Measurements from ENCODE around the gene OSBPL3.

Gene OSBPL3

DNA sequence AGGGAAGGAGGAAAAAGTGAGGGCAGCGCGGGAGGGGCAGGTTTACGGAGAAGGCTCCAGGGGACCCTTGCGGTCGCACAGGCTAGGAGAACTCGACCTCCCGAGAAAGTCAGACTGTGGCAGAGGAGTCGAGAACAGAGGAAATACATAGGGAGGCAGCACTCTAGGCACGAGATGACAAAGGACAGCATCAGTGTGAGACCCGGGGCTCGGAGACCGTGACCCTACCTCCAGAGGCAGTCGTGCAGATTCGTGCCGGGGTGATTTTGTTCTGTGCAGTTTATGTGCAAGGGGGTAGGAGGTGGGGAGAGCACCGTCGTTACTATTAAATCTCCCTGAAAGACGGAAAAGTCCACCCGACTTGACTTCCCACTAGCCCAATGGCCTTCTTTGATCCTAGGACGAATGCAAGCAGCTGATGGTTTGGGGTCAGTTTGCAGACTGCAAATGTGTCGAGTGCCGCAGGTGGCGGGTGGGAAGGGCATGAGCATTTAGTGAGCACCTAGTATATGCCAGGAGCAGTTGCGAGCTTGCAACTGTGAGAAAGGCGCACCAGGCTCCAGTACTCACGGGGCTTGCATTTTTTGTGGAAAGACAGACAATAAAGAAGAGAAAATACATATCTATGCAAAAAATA, 674 bp upstream of the OSBPL3 start:
- peak; percentile 24 for DNase-seq

- peak; percentile 69 for DNase-seq
These were observed 512 bp downstream of the OSBPL3 start for GRCh38 chr7:24979470-24979862.

DNA sequence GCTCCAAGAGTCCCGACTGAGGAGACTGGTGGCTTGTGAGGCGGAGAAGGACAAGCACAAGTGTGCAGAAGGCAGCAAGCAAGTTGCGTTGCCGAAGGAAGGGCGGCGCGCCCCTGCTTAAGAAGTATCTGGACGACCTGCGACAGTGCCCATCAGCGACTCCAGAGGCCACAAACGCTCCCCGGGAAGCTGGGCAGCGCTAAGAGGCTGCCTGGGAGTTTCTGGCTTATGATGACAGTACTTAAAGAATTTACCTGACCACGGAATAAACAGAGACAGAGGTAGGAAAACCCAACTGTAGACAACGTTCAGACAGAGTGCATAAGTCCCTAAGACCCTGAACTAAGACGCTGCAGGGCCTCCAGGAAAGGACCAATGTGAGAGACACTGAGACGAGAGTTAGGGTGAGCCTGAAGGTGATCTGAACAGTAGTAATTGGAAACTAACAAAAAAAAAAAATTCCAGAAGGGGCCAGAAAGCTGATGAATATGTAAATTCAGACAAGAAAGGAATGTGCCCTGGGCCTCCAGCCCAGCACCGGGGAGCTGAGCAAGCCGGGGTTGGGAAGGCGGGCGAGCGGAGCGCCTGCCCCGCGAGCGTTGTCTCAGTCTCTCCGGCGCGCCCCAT, 1.0 kb downstream of the OSBPL3 start:
- no peak for DNase-seq

DNA sequence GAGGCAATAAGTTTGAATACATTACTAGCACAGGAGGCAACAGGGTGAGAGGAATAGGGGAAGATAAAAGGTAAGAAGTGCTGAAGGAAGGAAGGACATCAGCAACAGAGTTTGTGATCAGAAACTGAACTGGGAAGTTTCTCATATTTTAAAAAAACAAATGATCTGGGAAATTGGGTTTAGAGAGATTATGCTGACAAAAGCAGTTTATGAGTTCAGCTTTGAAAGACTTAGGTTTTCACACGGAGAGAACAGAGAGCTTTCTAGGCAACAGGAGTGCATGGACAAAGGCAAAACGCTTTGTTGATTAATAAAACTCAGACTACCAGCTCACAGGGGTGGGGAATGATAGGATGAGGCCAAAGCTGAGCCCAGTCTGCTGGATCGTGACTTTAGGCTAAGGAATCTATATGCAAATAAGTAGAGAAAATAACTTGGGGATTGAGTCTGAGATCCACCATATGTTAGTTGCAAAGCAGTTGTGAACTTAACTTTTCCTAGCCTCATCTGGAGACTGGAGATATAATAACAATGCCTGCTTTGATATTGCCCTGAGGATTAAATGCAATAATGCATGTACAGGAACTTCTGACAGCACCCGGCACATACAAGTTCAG, 4.2 kb downstream of the OSBPL3 start:
- no peak for DNase-seq

- DNase-seq: no peak
These were observed 4.8 kb downstream of the OSBPL3 start for GRCh38 chr7:24975172-24975571.

DNA sequence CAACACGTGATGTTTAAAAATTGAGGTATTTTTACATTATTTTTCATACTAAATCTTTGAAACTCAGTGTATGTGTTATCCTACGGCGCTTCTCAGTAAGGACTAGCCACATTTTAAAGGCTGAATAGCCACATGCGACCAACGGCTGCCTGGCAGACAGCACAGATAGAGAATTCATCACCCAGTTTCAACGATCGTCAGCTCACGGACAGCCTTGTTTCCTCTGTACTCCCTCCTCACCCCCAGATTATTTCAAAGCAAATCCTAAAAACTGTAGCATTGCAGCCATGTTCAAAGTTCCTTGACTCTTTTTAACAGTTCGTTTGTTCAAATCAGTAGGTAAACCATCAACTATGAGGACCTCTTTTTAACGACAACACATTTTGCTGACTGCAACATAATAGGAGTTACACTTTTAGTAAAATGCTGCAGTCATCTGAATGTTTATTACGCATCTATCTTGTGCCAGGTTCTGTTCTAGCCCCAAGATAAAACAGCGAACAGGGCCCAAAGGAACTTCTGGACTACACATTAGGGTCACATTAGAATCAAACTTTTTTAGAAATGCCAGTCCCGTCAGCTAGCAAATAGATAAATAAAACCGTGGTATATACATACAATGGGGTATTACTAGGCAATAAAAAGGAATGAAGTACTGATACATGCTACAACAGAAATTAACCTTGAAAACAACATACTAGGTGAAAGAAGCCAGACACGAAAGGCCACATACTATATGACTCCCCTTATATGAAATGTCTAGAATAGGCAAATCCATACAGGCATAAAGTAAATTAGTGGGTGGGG, 5.7 kb downstream of the OSBPL3 start:
- no peak for DNase-seq

- DNase-seq: no peak
These were observed 7.0 kb downstream of the OSBPL3 start for GRCh38 chr7:24972991-24973390.

DNA sequence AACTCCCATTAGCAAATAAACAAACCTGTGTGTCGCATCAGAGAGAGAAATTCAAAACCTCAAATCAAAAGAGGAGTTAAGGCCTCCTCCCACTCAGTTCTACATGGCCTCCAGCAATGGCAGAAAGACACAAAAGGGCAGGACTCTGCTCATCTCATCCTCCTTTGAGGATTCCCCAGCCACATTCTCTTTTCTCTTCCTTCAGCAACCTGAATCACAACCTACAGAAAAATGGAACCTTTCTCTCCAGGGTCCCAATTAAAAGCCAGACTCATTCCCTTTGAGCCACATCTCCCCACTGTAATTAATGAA, 7.9 kb downstream of the OSBPL3 start:
- no peak for DNase-seq

DNA sequence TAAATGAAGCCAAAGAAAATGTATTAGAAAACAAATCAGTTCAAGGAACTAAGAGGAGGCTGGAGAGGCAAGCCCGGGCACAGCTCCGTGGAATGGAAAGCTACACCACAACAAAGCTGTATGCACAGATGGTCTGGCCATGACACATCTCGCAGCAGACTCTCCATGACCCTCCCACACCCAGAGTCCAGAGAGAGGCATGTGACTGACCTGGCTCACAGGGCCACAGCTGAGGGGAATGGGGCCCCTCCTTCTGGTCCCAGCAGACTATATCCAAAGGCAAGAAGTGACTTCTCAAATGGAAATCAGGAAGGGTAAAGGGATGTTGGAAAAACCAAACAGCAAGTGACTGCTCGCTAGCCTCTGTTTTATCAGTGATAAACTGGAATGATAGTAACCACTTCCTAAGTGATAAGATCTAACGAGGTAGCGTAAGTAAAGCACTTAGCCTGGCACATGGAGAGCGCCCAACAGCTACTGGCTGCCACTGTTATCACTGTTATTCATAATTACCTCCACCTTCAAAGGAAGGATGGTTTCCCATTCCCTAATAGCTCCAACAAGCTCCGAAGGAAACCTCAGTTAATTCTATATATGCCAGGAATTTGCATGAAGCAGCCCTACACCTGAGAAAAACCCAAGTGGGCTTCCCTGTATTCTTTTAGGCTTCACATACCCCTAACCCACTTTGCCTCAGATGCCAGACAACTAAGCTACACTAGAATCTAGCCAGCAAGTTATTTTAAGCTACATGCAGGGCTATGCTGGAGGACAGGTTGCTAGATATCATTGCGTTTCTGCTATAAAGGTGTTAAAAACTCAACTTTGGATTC, 8.4 kb downstream of the OSBPL3 start:
- DNase-seq: no peak

- no peak for DNase-seq
These were observed 9.3 kb downstream of the OSBPL3 start for GRCh38 chr7:24970676-24971075.

DNA sequence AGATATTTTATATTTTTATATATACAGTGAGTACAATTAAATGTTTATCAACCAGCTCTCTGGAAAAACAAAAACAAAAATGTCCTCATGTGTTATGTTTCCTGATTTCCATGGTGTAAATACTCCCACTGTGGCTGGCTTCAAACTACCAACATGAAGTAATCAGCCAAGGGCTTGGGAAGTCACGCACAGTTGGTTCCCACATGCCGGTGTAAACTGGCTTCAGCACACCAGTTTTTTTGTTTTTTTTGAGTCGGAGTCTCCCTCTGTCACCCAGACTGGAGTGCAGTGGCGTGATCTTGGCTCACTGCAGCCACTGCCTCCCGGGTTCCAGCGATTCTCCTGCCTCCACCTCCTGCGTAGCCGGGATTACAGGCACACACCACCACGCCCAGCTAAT, 11.8 kb downstream of the OSBPL3 start:
- no peak for DNase-seq

GRCh38 chr7:24967696-24968095, 12.3 kb downstream of the OSBPL3 start:
- no peak for DNase-seq

GRCh38 chr7:24966802-24967201, 13.2 kb downstream of the OSBPL3 start:
- DNase-seq: no peak

DNA sequence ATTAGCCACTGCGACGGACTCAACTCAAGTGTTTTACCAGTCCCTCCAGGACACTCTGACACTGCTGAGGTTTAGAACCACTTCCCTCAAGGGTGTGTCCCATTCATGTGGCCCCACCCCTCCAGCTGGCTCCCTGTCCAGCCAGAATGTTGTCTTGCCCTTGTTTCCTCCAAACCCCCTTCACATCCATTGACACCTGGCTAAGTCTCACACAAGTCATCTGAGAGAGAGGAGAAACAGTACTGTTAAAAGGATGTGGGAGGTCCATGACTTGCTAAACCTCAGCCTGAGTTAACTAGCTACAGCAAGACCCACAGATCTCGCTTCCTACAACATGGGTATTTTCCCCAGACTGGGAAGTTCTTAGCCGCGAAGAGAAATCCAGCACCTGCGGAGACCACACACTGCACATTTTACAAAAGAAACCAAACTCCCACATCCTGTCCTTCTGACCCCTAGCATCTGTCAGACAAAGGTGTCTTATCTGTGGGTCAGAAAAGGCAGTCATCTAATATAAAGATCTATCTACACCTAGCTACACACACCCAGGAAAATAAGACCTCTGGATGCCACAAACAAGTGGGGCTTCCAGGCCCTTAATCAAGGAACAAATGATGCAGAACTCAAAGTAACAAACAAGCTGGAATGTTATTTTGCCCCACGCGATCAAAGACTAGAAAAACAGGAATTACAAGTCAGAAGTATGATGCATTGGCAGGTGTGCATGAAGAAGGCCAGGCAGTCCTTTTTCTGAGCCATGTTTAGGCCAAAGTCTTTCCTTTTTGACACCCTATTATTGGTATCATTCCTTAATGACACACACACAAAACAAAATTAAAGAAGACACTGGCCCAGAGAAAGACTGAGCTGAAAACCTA, 13.9 kb downstream of the OSBPL3 start:
- peak; percentile 47 for DNase-seq

- DNase-seq: no peak
These were observed 15.8 kb downstream of the OSBPL3 start for GRCh38 chr7:24964191-24964590.

DNA sequence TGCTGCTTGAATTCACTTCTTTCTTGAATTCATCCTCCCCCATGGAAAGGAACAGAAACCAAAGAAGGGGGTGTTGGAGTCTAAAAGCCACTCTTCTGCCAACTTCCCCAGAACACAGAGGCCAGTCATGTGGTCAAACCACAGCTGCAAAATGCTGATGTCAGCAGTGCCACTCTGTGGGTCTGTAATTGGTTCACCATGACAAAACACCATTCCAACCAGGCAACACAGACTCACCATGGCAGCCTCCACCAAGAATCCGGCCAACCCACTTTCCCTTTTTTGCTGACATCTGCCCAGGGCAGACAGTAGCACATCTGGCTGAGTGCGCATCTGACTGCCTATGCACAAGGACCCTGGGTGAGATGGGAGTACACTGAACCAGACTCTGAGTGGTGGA, 16.8 kb downstream of the OSBPL3 start:
- DNase-seq: peak; percentile 73

- no peak for DNase-seq
These were observed 17.5 kb downstream of the OSBPL3 start for GRCh38 chr7:24962418-24962962.

DNA sequence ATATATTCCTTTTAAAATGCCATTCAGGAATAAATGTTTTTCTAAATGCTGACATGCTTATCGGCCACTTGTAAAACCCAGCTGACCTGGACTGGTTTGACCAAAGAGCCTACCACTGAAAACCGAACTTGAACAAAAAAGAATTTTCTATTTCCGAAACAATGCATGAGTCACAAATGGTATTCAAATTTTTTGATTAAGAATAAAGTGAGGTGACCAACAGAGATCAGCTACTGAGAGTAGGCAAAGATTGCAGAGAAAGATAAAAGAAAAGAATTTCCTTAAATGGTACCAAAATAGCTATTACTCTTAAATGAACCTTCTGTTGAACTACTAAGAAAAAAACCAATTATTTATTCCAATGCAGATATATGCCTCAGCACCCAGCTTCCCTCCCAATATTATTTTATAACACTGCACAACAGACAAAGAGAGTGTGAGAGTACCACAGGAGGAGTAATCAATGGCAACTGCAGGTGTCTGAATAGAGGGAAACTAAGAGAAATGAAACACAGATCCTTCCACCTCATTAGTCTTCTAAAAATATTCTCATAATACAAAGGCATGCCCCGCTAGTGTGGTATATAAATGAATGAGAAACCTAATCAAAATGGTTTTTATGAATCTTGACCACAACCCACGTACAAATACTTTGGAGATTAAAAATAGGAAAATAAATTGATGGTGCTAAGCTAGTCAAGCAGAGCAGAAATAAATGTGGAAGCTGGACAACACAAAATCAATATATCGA, 20.1 kb downstream of the OSBPL3 start:
- DNase-seq: no peak

- no peak for DNase-seq
These were observed 21.6 kb downstream of the OSBPL3 start for GRCh38 chr7:24958399-24958798.

GRCh38 chr7:24956021-24956420, 24.0 kb downstream of the OSBPL3 start:
- no peak for DNase-seq

DNA sequence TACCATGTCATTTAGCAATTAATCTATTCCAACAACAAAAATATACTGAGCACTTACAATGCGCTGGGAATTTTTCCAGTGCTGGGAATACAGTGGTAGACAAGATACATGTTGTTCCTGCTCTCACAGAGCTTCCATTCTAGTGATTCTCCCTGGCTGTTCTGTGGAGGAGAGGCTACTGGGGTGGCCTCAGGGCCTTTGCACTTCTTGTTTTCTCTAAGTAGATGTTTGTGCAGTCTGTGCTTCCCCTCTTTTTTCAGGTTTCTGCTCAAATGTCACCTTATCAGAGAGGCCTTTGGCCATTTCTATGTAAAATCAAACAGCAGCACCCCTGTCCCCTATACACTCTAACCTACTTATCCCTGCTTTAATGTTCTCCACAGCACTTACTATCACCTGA, 24.7 kb downstream of the OSBPL3 start:
- no peak for DNase-seq

Measured in CD4-positive, alpha-beta T cell treated with Interleukin-15 for 1 hour (primary cell).